DOHH2 (cell line): ENCODE measurements around the gene ADAMTSL1.

Experiments used
- EZH2phosphoT487 ChIP-seq: fragments of 200-600 bp; sonication (generic); IDR thresholded peaks from 2 replicates; pipeline ENCODE4 v1.6.1; 2017; ENCODE audit warnings: borderline replicate concordance, mild to moderate bottlenecking, antibody characterized with exemption, low read length, moderate library complexity, mixed read lengths
- TF ChIP-seq, protein P1 (sequence below): fragments of 200-600 bp; sonication (generic); IDR thresholded peaks from one replicate; pipeline ENCODE4 v1.5.1; 2014; ENCODE audit warnings: antibody characterized with exemption, mild to moderate bottlenecking, low read depth, low read length; ENCODE audit not compliant: poor library complexity, severe bottlenecking

DNA sequence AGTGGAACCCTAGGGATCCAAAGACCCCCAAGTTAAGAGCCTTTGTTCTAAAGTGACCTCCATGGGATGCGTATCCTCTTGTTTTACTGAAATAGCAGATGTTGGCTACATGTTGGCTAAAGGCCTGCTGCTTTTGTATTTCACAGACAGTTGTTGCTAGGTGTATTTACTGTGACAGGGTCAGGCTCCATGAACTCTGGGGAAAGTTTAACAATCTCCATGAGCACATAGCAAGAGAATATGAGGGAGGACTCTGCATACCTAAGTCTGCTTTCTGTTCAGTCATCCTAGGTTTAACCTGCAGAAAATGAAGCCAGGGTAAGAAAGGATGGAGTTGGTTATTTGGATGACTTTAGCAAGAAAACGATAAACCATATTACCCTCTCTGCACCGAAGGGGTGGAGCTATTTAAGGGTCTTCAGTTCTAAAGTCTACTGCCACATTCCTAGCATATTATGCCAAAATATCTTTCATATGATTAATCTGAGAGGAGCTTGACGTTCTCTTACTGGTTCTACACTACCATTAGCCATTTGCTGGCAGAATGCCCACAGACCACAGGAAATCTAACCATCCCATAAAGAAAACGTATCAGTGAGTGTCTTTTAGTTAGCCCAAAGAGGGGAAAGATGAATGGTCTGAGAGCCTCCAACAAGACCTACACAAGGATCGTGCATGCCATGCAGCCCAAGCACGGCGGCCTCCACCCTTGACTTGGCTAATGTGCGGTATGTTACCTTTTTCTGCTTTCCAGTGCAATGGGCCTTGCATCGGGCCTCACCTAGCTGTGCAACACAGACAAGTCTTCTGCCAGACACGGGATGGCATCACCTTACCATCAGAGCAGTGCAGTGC, 431.3 kb downstream of the ADAMTSL1 start:
- TF ChIP-seq, protein P1, sequence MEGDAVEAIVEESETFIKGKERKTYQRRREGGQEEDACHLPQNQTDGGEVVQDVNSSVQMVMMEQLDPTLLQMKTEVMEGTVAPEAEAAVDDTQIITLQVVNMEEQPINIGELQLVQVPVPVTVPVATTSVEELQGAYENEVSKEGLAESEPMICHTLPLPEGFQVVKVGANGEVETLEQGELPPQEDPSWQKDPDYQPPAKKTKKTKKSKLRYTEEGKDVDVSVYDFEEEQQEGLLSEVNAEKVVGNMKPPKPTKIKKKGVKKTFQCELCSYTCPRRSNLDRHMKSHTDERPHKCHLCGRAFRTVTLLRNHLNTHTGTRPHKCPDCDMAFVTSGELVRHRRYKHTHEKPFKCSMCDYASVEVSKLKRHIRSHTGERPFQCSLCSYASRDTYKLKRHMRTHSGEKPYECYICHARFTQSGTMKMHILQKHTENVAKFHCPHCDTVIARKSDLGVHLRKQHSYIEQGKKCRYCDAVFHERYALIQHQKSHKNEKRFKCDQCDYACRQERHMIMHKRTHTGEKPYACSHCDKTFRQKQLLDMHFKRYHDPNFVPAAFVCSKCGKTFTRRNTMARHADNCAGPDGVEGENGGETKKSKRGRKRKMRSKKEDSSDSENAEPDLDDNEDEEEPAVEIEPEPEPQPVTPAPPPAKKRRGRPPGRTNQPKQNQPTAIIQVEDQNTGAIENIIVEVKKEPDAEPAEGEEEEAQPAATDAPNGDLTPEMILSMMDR: no peak
- no peak for TF ChIP-seq EZH2phosphoT487
